ENCODE data around the gene RPL39L.

DNA sequence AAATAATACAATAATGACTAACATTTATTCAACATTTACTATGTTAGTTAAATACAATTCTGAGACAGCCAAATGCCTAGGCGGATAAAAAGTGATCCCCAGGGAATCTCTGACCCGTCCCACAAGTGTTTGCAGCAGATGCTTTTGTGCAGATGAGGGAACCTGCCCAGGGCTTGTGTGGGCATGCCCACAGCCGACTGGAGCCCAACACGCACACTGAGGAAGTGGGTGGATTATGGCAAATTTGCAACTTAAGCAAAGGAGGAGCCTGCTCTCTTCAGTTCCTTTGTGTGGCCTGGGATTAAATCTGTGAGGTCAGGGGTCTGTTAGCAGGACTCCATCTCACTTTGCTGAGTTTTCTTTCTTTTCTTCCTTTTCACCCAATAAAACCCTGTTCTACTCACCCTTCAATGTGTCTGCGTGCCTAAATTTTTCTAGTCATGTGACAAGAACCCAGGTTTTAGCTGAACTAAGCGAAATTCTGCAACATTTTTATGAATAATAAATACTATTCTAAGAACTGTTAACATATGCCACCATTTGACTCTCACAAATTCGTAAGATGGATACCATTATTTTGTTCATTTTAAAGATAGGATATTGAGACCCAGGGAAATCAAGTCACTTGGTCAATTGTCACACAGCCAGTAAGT lies 44.0 kb upstream of the RPL39L start:
- TF ChIP-seq, protein P1, sequence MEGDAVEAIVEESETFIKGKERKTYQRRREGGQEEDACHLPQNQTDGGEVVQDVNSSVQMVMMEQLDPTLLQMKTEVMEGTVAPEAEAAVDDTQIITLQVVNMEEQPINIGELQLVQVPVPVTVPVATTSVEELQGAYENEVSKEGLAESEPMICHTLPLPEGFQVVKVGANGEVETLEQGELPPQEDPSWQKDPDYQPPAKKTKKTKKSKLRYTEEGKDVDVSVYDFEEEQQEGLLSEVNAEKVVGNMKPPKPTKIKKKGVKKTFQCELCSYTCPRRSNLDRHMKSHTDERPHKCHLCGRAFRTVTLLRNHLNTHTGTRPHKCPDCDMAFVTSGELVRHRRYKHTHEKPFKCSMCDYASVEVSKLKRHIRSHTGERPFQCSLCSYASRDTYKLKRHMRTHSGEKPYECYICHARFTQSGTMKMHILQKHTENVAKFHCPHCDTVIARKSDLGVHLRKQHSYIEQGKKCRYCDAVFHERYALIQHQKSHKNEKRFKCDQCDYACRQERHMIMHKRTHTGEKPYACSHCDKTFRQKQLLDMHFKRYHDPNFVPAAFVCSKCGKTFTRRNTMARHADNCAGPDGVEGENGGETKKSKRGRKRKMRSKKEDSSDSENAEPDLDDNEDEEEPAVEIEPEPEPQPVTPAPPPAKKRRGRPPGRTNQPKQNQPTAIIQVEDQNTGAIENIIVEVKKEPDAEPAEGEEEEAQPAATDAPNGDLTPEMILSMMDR (IDR thresholded peaks at IDR 0.05) = no peak
- TF ChIP-seq POLR2A (IDR thresholded peaks at IDR 0.05) = no peak
